Activated T-helper 1 cell treated with anti-CD3 and anti-CD28 coated beads, Interleukin-12 subunit alpha, Interleukin-12 subunit beta, Interleukin-2, Interleukin-4 antibody, amounts not matched to agents 30 ng/mL and 10 ng/mL and 1 ng/mL, durations not matched to agents 14 hours and 24 hours and 36 hours (primary cell): Measurements from ENCODE around the gene MMD2. TPM values are rescaled to one million over a fixed set of nuclear protein-coding genes. Genes with fewer than 3 reads are reported as not detected.
"Not testable (repeated sequence)": the region's sequence is repeated elsewhere in the genome, so short reads cannot be mapped to it uniquely, and the experiment has no call there.

Experiments
- DNase-seq: peaks from one replicate; pipeline ENCODE4 v3.0.0; 2021; ENCODE audit warnings: low spot score
- H3K27ac Mint-ChIP-seq: one replicate; pipeline ENCODE4 v1.8.0; 2021; ENCODE audit warnings: mild to moderate bottlenecking, mixed read lengths
- H3K27me3 Mint-ChIP-seq: one replicate; pipeline ENCODE4 v1.8.0; 2022; ENCODE audit warnings: mild to moderate bottlenecking, moderate library complexity, mixed read lengths; ENCODE audit not compliant: insufficient read depth
- H3K36me3 Mint-ChIP-seq: one replicate; pipeline ENCODE4 v1.8.0; 2021; ENCODE audit warnings: low read depth, mixed read lengths
- H3K4me1 Mint-ChIP-seq: one replicate; pipeline ENCODE4 v1.8.0; 2021; ENCODE audit warnings: low read depth, mixed read lengths
- H3K4me3 Mint-ChIP-seq: one replicate; pipeline ENCODE4 v1.8.0; 2021; ENCODE audit warnings: mild to moderate bottlenecking, moderate library complexity, mixed read lengths
- H3K9me3 Mint-ChIP-seq: one replicate; pipeline ENCODE4 v1.8.0; 2021; ENCODE audit warnings: mixed read lengths
- intact Hi-C: fragments of 100-400 bp; cut with micrococcal nuclease; formaldehyde crosslinking; loops from one replicate; pipeline ENCODE4 v1.15.1; 2024
- total RNA-seq: library from RNA; stranded (reverse); gene quantifications from 2 replicates; pipeline ENCODE4 v1.2.3, GENCODE V29; 2022

The MMD2 gene
- total RNA-seq, 1 donor from 2014 or later: not detected

GRCh38 chr7:4975626-4976025 is 16.6 kb upstream of the MMD2 start:
- intact Hi-C loops: loop anchor here (2.0 kb wide), 2 partner anchors 177 to 215 kb away; partner anchors contain the start of gene WIPI2
- H3K36me3 Mint-ChIP-seq: peaks cover 34% of the 10 kb centered on the region
- not testable (repeated sequence) for DNase-seq, H3K27me3 Mint-ChIP-seq, H3K27ac Mint-ChIP-seq, H3K9me3 Mint-ChIP-seq
- peak overlapping the region; percentile 73 for H3K4me3 Mint-ChIP-seq
- peaks cover 19% of the 10 kb centered on the region for H3K4me1 Mint-ChIP-seq

- Mint-ChIP-seq H3K27ac (peak overlapping the region; percentile 94), H3K27me3 (no peaks in the 10 kb centered on the region), H3K36me3 (peaks cover 26% of the 10 kb centered on the region), H3K4me3 (peak overlapping the region; percentile 94), H3K9me3 (no peaks in the 10 kb centered on the region), H3K4me1 (peaks cover 18% of the 10 kb centered on the region)
- intact Hi-C loops: loop anchor here (1.0 to 2.0 kb wide), 4 partner anchors 72 to 217 kb away; partner anchors contain the start of genes RBAK and WIPI2
- DNase-seq: peak; percentile 92
These were observed 14.8 kb upstream of the MMD2 start for GRCh38 chr7:4973728-4974198.

- intact Hi-C loops, DNase-seq, H3K4me1 Mint-ChIP-seq, H3K27ac Mint-ChIP-seq, H3K9me3 Mint-ChIP-seq, H3K4me3 Mint-ChIP-seq, H3K27me3 Mint-ChIP-seq: not testable (repeated sequence)
- H3K36me3 Mint-ChIP-seq: peaks cover 17% of the 10 kb centered on the region
These were observed 13.5 kb upstream of the MMD2 start for GRCh38 chr7:4972446-4972845.

- H3K4me3 Mint-ChIP-seq: no peak overlapping the region
- peaks cover 7% of the 10 kb centered on the region for H3K27me3 Mint-ChIP-seq
- no peak for DNase-seq
- H3K4me1 Mint-ChIP-seq: no peaks in the 10 kb centered on the region
- no peaks in the 10 kb centered on the region for H3K9me3 Mint-ChIP-seq
- intact Hi-C loops: no loop called here
- H3K27ac Mint-ChIP-seq: no peak overlapping the region
- no peaks in the 10 kb centered on the region for H3K36me3 Mint-ChIP-seq
These were observed 6.5 kb upstream of the MMD2 start for GRCh38 chr7:4965295-4966022.

GRCh38 chr7:4964506-4964905 is 5.5 kb upstream of the MMD2 start:
- DNase-seq: no peak
- no peak overlapping the region for H3K4me3 Mint-ChIP-seq
- no peaks in the 10 kb centered on the region for H3K4me1 Mint-ChIP-seq
- intact Hi-C loops: no loop called here
- peaks cover 7% of the 10 kb centered on the region for H3K27me3 Mint-ChIP-seq
- H3K27ac Mint-ChIP-seq: no peak overlapping the region
- H3K36me3 Mint-ChIP-seq: no peaks in the 10 kb centered on the region
- no peaks in the 10 kb centered on the region for H3K9me3 Mint-ChIP-seq

- no peaks in the 10 kb centered on the region for H3K4me1 Mint-ChIP-seq
- no peaks in the 10 kb centered on the region for H3K9me3 Mint-ChIP-seq
- H3K27ac Mint-ChIP-seq: no peak overlapping the region
- peaks cover 12% of the 10 kb centered on the region for H3K27me3 Mint-ChIP-seq
- intact Hi-C loops: no loop called here
- H3K4me3 Mint-ChIP-seq: no peak overlapping the region
- no peaks in the 10 kb centered on the region for H3K36me3 Mint-ChIP-seq
- no peak for DNase-seq
These were observed 4.1 kb upstream of the MMD2 start for GRCh38 chr7:4962872-4963775.

DNA sequence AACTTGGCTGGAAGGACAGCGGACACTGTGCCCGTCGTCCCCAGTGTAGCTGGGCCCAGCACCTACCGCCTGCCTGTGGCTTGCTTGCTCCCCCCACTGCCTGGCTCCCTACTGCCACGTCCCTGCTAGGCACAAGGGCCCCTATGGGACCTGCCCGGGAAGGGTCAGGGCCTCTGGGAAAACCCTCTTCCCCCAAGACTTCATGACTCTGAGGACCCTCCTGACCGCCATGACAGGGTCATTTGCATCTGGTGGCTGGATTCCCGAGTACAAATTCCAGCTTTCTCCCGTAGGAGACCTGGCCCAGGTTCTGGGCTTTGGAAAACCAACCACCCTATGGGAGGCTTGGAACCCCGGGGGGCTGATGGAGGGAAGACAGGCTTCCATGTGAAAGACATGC is 1.4 kb upstream of the MMD2 start:
- Mint-ChIP-seq H3K27me3 (peaks cover 32% of the 10 kb centered on the region), H3K4me3 (no peak overlapping the region), H3K36me3 (no peaks in the 10 kb centered on the region), H3K27ac (no peak overlapping the region), H3K4me1 (no peaks in the 10 kb centered on the region), H3K9me3 (no peaks in the 10 kb centered on the region)
- DNase-seq: no peak
- intact Hi-C loops: no loop called here

GRCh38 chr7:4959893-4960292 is 906 bp upstream of the MMD2 start:
- intact Hi-C loops: no loop called here
- Mint-ChIP-seq H3K36me3 (no peaks in the 10 kb centered on the region), H3K9me3 (no peaks in the 10 kb centered on the region), H3K4me1 (no peaks in the 10 kb centered on the region), H3K4me3 (no peak overlapping the region), H3K27ac (no peak overlapping the region), H3K27me3 (peaks cover 32% of the 10 kb centered on the region)
- no peak for DNase-seq

- Mint-ChIP-seq H3K9me3 (no peaks in the 10 kb centered on the region), H3K27ac (no peak overlapping the region), H3K4me3 (no peak overlapping the region), H3K36me3 (no peaks in the 10 kb centered on the region), H3K27me3 (peaks cover 28% of the 10 kb centered on the region), H3K4me1 (no peaks in the 10 kb centered on the region)
- intact Hi-C loops: no loop called here
- DNase-seq: no peak
These were observed 319 bp upstream of the MMD2 start for GRCh38 chr7:4959306-4959705.

DNA sequence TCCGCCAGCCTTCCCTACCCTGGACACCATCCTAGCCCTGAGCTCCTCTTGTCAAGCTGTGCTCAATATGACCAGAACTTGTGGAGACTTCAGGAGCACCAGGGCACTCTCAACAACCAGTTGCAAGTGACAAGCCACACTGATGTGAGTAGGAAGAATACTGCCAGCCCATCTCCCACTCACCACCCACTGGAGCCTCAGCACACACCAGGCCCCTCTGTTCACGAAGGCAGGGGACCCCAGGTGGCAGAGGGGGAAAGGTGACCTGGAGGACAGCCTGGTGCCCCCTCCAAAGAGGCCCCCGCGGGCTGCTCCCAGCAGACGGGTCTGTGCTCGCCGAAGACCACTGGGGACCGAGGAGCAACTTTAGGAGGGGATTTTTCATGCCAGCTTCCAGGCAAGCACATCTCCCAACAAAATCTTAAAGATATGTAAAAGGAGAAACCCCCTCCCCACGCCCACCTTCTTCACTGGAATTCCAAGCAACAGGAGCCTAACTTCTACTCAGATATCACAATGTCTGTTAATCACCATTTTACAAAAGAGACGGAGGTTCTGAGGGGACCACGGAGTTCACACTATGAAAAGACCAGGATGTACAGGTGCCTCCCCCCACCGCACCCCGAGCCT is 1.0 kb downstream of the MMD2 start:
- intact Hi-C loops: no loop called here

GRCh38 chr7:4951903-4952636 is 6.9 kb downstream of the MMD2 start:
- Mint-ChIP-seq H3K27ac (no peak overlapping the region), H3K4me3 (no peak overlapping the region), H3K9me3 (no peaks in the 10 kb centered on the region), H3K4me1 (no peaks in the 10 kb centered on the region), H3K27me3 (peaks cover 9% of the 10 kb centered on the region), H3K36me3 (no peaks in the 10 kb centered on the region)
- intact Hi-C loops: no loop called here
- DNase-seq: no peak

More for the DNA sequence above, 1.0 kb downstream of the MMD2 start:
- Mint-ChIP-seq H3K27me3 (peaks cover 28% of the 10 kb centered on the region), H3K9me3 (no peaks in the 10 kb centered on the region), H3K4me1 (no peaks in the 10 kb centered on the region), H3K27ac (no peak overlapping the region), H3K4me3 (no peak overlapping the region), H3K36me3 (no peaks in the 10 kb centered on the region)
- DNase-seq: no peak

- no peaks in the 10 kb centered on the region for H3K4me1 Mint-ChIP-seq
These were observed 7.7 kb downstream of the MMD2 start for GRCh38 chr7:4951304-4951703.

More at GRCh38 chr7:4951304-4951703, 7.7 kb downstream of the MMD2 start:
- no peaks in the 10 kb centered on the region for H3K36me3 Mint-ChIP-seq
- H3K4me3 Mint-ChIP-seq: no peak overlapping the region
- H3K27ac Mint-ChIP-seq: no peak overlapping the region
- H3K9me3 Mint-ChIP-seq: no peaks in the 10 kb centered on the region
- no peak for DNase-seq
- H3K27me3 Mint-ChIP-seq: peaks cover 3% of the 10 kb centered on the region
- intact Hi-C loops: no loop called here
